ENCODE data around the gene VWA8.

GRCh38 chr13:41962994-41963393, 2.1 kb upstream of the VWA8 start:
- no peak for TF ChIP-seq CTCF (IDR thresholded peaks at IDR 0.05; ENCODE audit: low read depth, low read length)
- TF ChIP-seq POLR2A (IDR thresholded peaks at IDR 0.05; ENCODE audit: extremely low read depth, insufficient read length) = no peak
- TF ChIP-seq, protein P1, sequence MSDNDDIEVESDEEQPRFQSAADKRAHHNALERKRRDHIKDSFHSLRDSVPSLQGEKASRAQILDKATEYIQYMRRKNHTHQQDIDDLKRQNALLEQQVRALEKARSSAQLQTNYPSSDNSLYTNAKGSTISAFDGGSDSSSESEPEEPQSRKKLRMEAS (IDR thresholded peaks at IDR 0.05; ENCODE audit: low read depth, low read length) = no peak
- TF ChIP-seq MYC (IDR thresholded peaks at IDR 0.05; ENCODE audit: low read depth, low read length) = no peak

Data from NB4 (cell line).